IMR-90 (cell line): ENCODE data around the gene PDCD1LG2. TPM values are rescaled to one million over a fixed set of nuclear protein-coding genes. Genes with fewer than 3 reads are reported as not detected.
A peak's percentile ranks its signal among the peaks of the same experiment; 100 is the strongest.

Experiments used
- ATAC-seq: fragments of 200-7000 bp; cut with Tn5 transposase; 2 replicates; pipeline ENCODE4 v1.9.1; 2020; ENCODE audit warnings: low read depth, mild to moderate bottlenecking, moderate library complexity
- BruUV-seq: library from RNA; stranded (reverse); fragments of 400-500 nt; replicated peaks from 2 replicates; lab custom pipeline; 2021; lab: Mats Ljungman, UMichigan
- CTCF ChIA-PET: fragments of 300-600 bp; formaldehyde crosslinking; extraction: SDS; loops from one replicate; lab custom pipeline; 2021; ENCODE audit warnings: antibody characterized with exemption; lab: Yijun Ruan, JAX
- POLR2A ChIA-PET: fragments of 300-600 bp; sonication (Branson Sonifier 250); formaldehyde crosslinking; loops from one replicate; lab custom pipeline; 2022; ENCODE audit warnings: antibody characterized with exemption; ENCODE audit not compliant: unreplicated experiment; lab: Charles Lee
- DNase-seq: peaks from one replicate; pipeline ENCODE4 v3.0.0; 2013
- H2AFZ ChIP-seq: replicated peaks from 2 replicates; pipeline ENCODE3; 2013; ENCODE audit warnings: low read length, mild to moderate bottlenecking; ENCODE audit not compliant: poor library complexity
- H2AK5ac ChIP-seq: 2 replicates; pipeline ENCODE4 v1.6.1; 2013; ENCODE audit warnings: low read depth, low read length, inconsistent platforms
- H2AK9ac ChIP-seq: replicated peaks from 2 replicates; pipeline ENCODE3; 2013; ENCODE audit warnings: mild to moderate bottlenecking, low read depth, low read length, moderate library complexity; ENCODE audit not compliant: poor library complexity
- H2BK120ac ChIP-seq: 2 replicates; pipeline ENCODE4 v1.6.1; 2013; ENCODE audit warnings: low read depth, low read length, inconsistent platforms
- H2BK15ac ChIP-seq: 3 replicates; pipeline ENCODE4 v1.6.1; 2013; ENCODE audit warnings: low read depth, low read length, inconsistent platforms
- H2BK20ac ChIP-seq: 2 replicates; pipeline ENCODE4 v1.6.1; 2013; ENCODE audit warnings: low read depth, mild to moderate bottlenecking, inconsistent platforms, low read length, moderate library complexity
- H2BK5ac ChIP-seq: 2 replicates; pipeline ENCODE4 v1.6.1; 2013; ENCODE audit warnings: mild to moderate bottlenecking, low read depth, low read length, inconsistent platforms; ENCODE audit not compliant: poor library complexity, severe bottlenecking
- H3K14ac ChIP-seq: replicated peaks from 2 replicates; pipeline ENCODE4 v1.6.1; 2013; ENCODE audit warnings: low read depth, low read length, inconsistent platforms
- H3K18ac ChIP-seq: 2 replicates; pipeline ENCODE4 v1.6.1; 2013; ENCODE audit warnings: low read depth, low read length, control low read depth
- H3K23ac ChIP-seq: 2 replicates; pipeline ENCODE4 v1.6.1; 2013; ENCODE audit warnings: low read depth, low read length, inconsistent platforms
- H3K27ac ChIP-seq: 2 replicates; pipeline ENCODE4 v1.5.1; 2013; ENCODE audit warnings: mild to moderate bottlenecking, control low read depth, low read length; ENCODE audit not compliant: insufficient read depth
- H3K27me3 ChIP-seq: 2 replicates; pipeline ENCODE4 v1.6.1; 2013; ENCODE audit warnings: low read length; ENCODE audit not compliant: control insufficient read depth, insufficient read depth
- H3K36me3 ChIP-seq: 2 replicates; pipeline ENCODE4 v1.6.1; 2013; ENCODE audit warnings: low read length, mixed read lengths; ENCODE audit not compliant: control insufficient read depth, insufficient read depth
- H3K4ac ChIP-seq: 2 replicates; pipeline ENCODE4 v1.6.1; 2013; ENCODE audit warnings: low read depth, low read length, inconsistent platforms
- H3K4me1 ChIP-seq: 2 replicates; pipeline ENCODE4 v1.6.1; 2013; ENCODE audit warnings: low read length, mixed read lengths; ENCODE audit not compliant: control insufficient read depth, insufficient read depth
- H3K4me2 ChIP-seq: 2 replicates; pipeline ENCODE4 v1.6.1; 2013; ENCODE audit warnings: low read depth, mild to moderate bottlenecking, control low read depth, low read length, moderate library complexity
- H3K4me3 ChIP-seq: 2 replicates; pipeline ENCODE4 v1.5.1; 2013; ENCODE audit warnings: low read depth, mild to moderate bottlenecking, control low read depth, low read length, moderate library complexity; ENCODE audit not compliant: insufficient read depth
- H3K56ac ChIP-seq: 2 replicates; pipeline ENCODE4 v1.6.1; 2013; ENCODE audit warnings: low read length, inconsistent platforms; ENCODE audit not compliant: insufficient read depth; ENCODE audit errors: extremely low read depth
- H3K79me1 ChIP-seq, 2 experiments: 2 replicates each; pipeline ENCODE4 v1.6.1; 2013; ENCODE audit warnings: low read length in 2 of 2, inconsistent platforms in 1 of 2, low read depth in 1 of 2
- H3K9ac ChIP-seq: 2 replicates; pipeline ENCODE4 v1.6.1; 2013; ENCODE audit warnings: low read depth, low read length, control low read depth
- H3K9me1 ChIP-seq: 2 replicates; pipeline ENCODE4 v1.6.1; 2013; ENCODE audit warnings: low read length, inconsistent platforms; ENCODE audit not compliant: insufficient read depth
- H3K9me3 ChIP-seq: 2 replicates; pipeline ENCODE4 v1.6.1; 2013; ENCODE audit warnings: low read length; ENCODE audit not compliant: control insufficient read depth, insufficient read depth
- H4K20me1 ChIP-seq: 2 replicates; pipeline ENCODE4 v1.6.1; 2013; ENCODE audit warnings: low read length, inconsistent platforms; ENCODE audit not compliant: insufficient read depth
- H4K5ac ChIP-seq: 2 replicates; pipeline ENCODE4 v1.6.1; 2013; ENCODE audit warnings: mild to moderate bottlenecking, low read depth, low read length, control low read depth
- H4K8ac ChIP-seq, 2 experiments: 2 replicates each; pipeline ENCODE4 v1.6.1; 2013; ENCODE audit warnings: low read depth in 2 of 2, low read length in 2 of 2, control low read depth in 1 of 2, inconsistent platforms in 1 of 2
- H4K91ac ChIP-seq: 2 replicates; pipeline ENCODE4 v1.6.1; 2013; ENCODE audit warnings: low read depth, low read length, inconsistent platforms; ENCODE audit not compliant: insufficient read depth
- BHLHE40 ChIP-seq: fragments of 150-350 bp; IDR thresholded peaks from 2 replicates; pipeline ENCODE4 v1.6.1; 2016; ENCODE audit warnings: mild to moderate bottlenecking, low read depth, low read length
- RAD21 ChIP-seq: IDR thresholded peaks from 2 replicates; pipeline ENCODE4 v1.6.1; 2012; ENCODE audit warnings: low read length, improper control_type of control experiment
- WGBS, 2 experiments: methylation state at CpG; one replicate each; pipeline versions ENCODE4 v1.1.5 to v1.1.7; 2013; ENCODE audit warnings: missing lambda C conversion rate in 2 of 2; ENCODE audit not compliant: insufficient read length in 1 of 2; ENCODE audit errors: extremely low coverage in 2 of 2; 5-methylcytosine and 5-hydroxymethylcytosine counted together
- dilution Hi-C: fragments of 300-500 bp; cut with HindIII; formaldehyde crosslinking; loops from one replicate; pipeline ENCODE4 v1.14.3; 2018; ENCODE audit warnings: low sequenced_read_pairs; ENCODE audit not compliant: unreplicated experiment
- in situ Hi-C: fragments of 300-500 bp; cut with MboI; formaldehyde crosslinking; loops from 3 replicates; pipeline ENCODE4 v1.14.3; 2019; ENCODE audit warnings: low sequenced_read_pairs, inconsistent platforms, mixed read lengths
- intact Hi-C: fragments of 100-400 bp; cut with micrococcal nuclease; formaldehyde crosslinking; loops from 2 replicates; pipeline ENCODE4 v1.10.0; 2022
- polyA plus RNA-seq, 3 experiments: library from polyadenylated mRNA; depleted of rRNA; stranded (reverse); fragments of >200 nt; gene quantifications; 2 replicates each; pipeline ENCODE4 v1.2.3, GENCODE V29; 2012; ENCODE audit warnings: low replicate concordance in 1 of 3
- total RNA-seq: library from RNA; depleted of rRNA; stranded (reverse); fragments of >200 nt; gene quantifications from 2 replicates; pipeline ENCODE4 v1.2.3, GENCODE V29; 2012
- TF ChIP-seq, protein P1 (sequence below): fragments of 150-350 bp; IDR thresholded peaks from 2 replicates; pipeline ENCODE4 v1.6.1; 2016; ENCODE audit warnings: low read depth, mild to moderate bottlenecking, low read length, moderate library complexity, borderline replicate concordance
- TF ChIP-seq, protein P2 (sequence below): fragments of 150-350 bp; IDR thresholded peaks from 2 replicates; pipeline ENCODE4 v1.6.1; 2017; ENCODE audit warnings: mild to moderate bottlenecking, antibody characterized with exemption, low read length, low read depth

The PDCD1LG2 gene
- total and polyA plus RNA-seq, 2 of the 4 experiments (the other 2 are of a cell fraction) = 17.5 to 33.3 TPM

DNA sequence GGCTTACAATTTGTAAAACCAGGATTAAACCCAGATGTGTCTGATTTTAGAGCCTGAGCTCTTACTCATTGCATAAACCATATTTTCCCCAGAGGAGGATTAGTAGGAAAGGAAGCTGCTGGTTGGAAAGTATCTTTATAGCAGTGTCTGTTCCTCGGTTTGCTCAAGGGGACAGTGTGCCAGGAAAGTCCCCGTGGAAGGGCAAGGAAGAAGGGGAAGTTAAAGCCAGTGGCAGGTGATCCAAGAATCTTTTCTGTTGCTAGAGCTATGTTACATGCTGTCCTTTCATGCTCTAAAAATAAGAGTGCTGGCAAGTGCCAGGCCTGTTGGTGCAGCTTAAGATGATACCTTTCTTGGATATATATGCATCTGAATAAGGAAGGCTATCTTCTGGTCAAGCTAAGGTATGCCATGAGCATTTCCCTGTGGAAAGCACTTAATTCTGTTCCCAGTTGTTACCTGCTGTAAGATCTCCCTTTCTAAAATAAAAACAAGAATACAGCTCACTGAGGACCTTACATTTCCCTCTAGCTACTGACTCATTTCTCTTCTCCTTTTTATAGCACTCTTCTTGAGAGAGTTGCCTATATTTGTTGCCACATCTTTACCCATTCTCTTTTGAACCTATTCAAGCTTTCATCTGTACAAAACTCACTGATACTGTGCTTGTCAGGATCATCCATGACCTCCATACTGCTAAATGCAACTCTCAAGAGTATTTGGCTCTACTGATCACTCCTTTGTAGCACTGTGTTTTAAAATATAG is 8.0 kb downstream of the PDCD1LG2 start (continued):
- TF ChIP-seq, protein P1, sequence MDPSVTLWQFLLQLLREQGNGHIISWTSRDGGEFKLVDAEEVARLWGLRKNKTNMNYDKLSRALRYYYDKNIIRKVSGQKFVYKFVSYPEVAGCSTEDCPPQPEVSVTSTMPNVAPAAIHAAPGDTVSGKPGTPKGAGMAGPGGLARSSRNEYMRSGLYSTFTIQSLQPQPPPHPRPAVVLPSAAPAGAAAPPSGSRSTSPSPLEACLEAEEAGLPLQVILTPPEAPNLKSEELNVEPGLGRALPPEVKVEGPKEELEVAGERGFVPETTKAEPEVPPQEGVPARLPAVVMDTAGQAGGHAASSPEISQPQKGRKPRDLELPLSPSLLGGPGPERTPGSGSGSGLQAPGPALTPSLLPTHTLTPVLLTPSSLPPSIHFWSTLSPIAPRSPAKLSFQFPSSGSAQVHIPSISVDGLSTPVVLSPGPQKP = no peak

DNA sequence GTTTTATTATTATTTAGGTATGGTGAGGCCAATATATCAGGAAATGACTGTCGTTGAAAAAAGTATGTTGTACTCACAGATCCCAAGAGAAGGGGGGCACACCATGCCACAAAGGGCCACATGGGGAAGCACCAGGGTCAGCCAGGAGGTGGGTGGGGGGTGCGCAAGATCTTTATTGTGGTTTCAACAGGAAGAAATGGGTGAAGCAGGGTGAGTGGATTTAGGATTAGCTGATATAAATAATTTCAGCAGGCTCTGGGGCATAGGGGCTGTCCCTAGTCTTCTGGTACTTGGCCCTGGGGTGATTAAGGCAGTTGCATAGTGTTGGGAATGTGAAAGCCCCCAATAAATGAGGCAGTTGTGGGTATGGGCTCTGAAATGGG is 8.6 kb downstream of the PDCD1LG2 start:
- Histone ChIP-seq H2BK15ac (no peak overlapping the region), H2BK120ac (no peak overlapping the region), H2BK20ac (no peak overlapping the region), H3K4me1 (peaks cover 7% of the 10 kb centered on the region), H4K20me1 (no peaks in the 10 kb centered on the region), H3K9ac (no peak overlapping the region), H3K4ac (no peak overlapping the region), H3K23ac (no peak overlapping the region), H3K4me2 (no peak overlapping the region), H4K8ac (peak overlapping the region in 1 of 2 experiments; percentile 34; a peak in 1 of 4 replicates), H3K27me3 (no peaks in the 10 kb centered on the region), H3K36me3 (peaks cover 8% of the 10 kb centered on the region), H3K9me1 (peaks cover 12% of the 10 kb centered on the region), H2AFZ (no peak overlapping the region), H2AK9ac (no peak overlapping the region), H3K27ac (no peak overlapping the region), H4K91ac (peak overlapping the region; percentile 22; the same call in 1 of the 2 replicates), H3K4me3 (no peak overlapping the region), H2BK5ac (no peak overlapping the region), H3K18ac (no peak overlapping the region; the same call in 1 of the 2 replicates), H3K56ac (no peak overlapping the region), H4K5ac (no peak overlapping the region), H2AK5ac (peak overlapping the region; percentile 61; the same call in 1 of the 2 replicates), H3K79me1 (peaks cover 48 to 73% of the 10 kb centered on the region in 2 experiments), H3K9me3 (no peaks in the 10 kb centered on the region), H3K14ac (no peak overlapping the region)
- WGBS, 2 experiments = no CpG with 5 or more reads among the region's 2 CpGs
- BruUV-seq = no TSS peak
- dilution Hi-C loops = no loop called here
- ATAC-seq (no peak), DNase-seq (no peak)
- TF ChIP-seq, protein P2, sequence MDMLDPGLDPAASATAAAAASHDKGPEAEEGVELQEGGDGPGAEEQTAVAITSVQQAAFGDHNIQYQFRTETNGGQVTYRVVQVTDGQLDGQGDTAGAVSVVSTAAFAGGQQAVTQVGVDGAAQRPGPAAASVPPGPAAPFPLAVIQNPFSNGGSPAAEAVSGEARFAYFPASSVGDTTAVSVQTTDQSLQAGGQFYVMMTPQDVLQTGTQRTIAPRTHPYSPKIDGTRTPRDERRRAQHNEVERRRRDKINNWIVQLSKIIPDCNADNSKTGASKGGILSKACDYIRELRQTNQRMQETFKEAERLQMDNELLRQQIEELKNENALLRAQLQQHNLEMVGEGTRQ = no peak
- TF ChIP-seq BHLHE40 = no peak
- no peak for TF ChIP-seq RAD21
- intact Hi-C loops = no loop called here
- ChIA-PET CTCF (no interaction called here), POLR2A (no interaction called here)
- in situ Hi-C loops = no loop called here
